WTC11 (cell line): ENCODE results near the gene MCOLN1. TPM values are rescaled to one million over a fixed set of nuclear protein-coding genes. Genes with fewer than 3 reads are reported as not detected.

Experiments
- ATAC-seq: fragments of 200-7000 bp; cut with Tn5 transposase; 2 replicates; pipeline ENCODE4 v1.10.0; 2021; ENCODE audit warnings: mild to moderate bottlenecking, moderate library complexity
- CTCF ChIA-PET: fragments of 300-600 bp; sonication (Branson Sonifier 250); formaldehyde crosslinking; loops from one replicate; lab custom pipeline; 2021; ENCODE audit warnings: antibody characterized with exemption; lab: Charles Lee
- POLR2A ChIA-PET: fragments of 350-600 bp; sonication (Branson Sonifier 250); formaldehyde crosslinking; loops from one replicate; lab custom pipeline; 2021; ENCODE audit warnings: antibody characterized with exemption; lab: Charles Lee
- DNase-seq: peaks from one replicate; pipeline ENCODE4 v3.0.0; 2021; ENCODE audit warnings: low spot score
- H3K27ac Mint-ChIP-seq: 2 replicates; pipeline ENCODE4 v1.8.0; 2021; ENCODE audit warnings: mixed read lengths
- H3K27me3 Mint-ChIP-seq: 2 replicates; pipeline ENCODE4 v1.8.0; 2021; ENCODE audit warnings: low read depth, mild to moderate bottlenecking, moderate library complexity, mixed read lengths
- H3K36me3 Mint-ChIP-seq: 2 replicates; pipeline ENCODE4 v1.8.0; 2021; ENCODE audit warnings: mixed read lengths
- H3K4me1 Mint-ChIP-seq: 2 replicates; pipeline ENCODE4 v1.8.0; 2022; ENCODE audit warnings: mixed read lengths
- H3K4me3 Mint-ChIP-seq: 2 replicates; pipeline ENCODE4 v1.8.0; 2021; ENCODE audit warnings: mild to moderate bottlenecking, moderate library complexity, mixed read lengths
- H3K9me3 Mint-ChIP-seq: 2 replicates; pipeline ENCODE4 v1.8.0; 2021; ENCODE audit warnings: mixed read lengths
- AFF4 ChIP-seq: sonication (generic); formaldehyde crosslinking; IDR thresholded peaks from 2 replicates; pipeline ENCODE4 v1.8.1; 2023; ENCODE audit warnings: mild to moderate bottlenecking, missing genetic modification reagents, borderline replicate concordance
- AR ChIP-seq: fragments of 250-450 bp; sonication (Bioruptor Pico); IDR thresholded peaks from 2 replicates; pipeline ENCODE4 v1.9.0; 2021; ENCODE audit warnings: mild to moderate bottlenecking
- CBFB ChIP-seq: sonication (generic); formaldehyde crosslinking; IDR thresholded peaks from 2 replicates; pipeline ENCODE4 v1.8.1; 2022; ENCODE audit warnings: mild to moderate bottlenecking, low read depth, missing genetic modification reagents
- CDX4 ChIP-seq: fragments of 250-450 bp; sonication (Bioruptor Pico); IDR thresholded peaks from 2 replicates; pipeline ENCODE4 v1.9.0; 2021; ENCODE audit warnings: moderate library complexity, mild to moderate bottlenecking, inconsistent platforms, borderline replicate concordance
- CREM ChIP-seq: sonication (generic); formaldehyde crosslinking; IDR thresholded peaks from 2 replicates; pipeline ENCODE4 v1.8.1; 2022; ENCODE audit warnings: mild to moderate bottlenecking, missing genetic modification reagents, moderate library complexity
- E2F5 ChIP-seq: sonication (generic); formaldehyde crosslinking; IDR thresholded peaks from 2 replicates; pipeline ENCODE4 v1.8.1; 2022; ENCODE audit warnings: mild to moderate bottlenecking, moderate library complexity, missing genetic modification reagents
- ELF4 ChIP-seq: sonication (generic); formaldehyde crosslinking; IDR thresholded peaks from 2 replicates; pipeline ENCODE4 v1.8.1; 2022; ENCODE audit warnings: low read depth, mild to moderate bottlenecking, moderate library complexity, missing genetic modification reagents
- GRHL2 ChIP-seq: fragments of 250-450 bp; sonication (Bioruptor Pico); IDR thresholded peaks from 2 replicates; pipeline ENCODE4 v1.8.0; 2022; ENCODE audit warnings: mild to moderate bottlenecking, moderate library complexity; ENCODE audit not compliant: insufficient replicate concordance, severe bottlenecking
- GTF2I ChIP-seq: fragments of 250-450 bp; sonication (Bioruptor Pico); conservative IDR thresholded peaks from 2 replicates; pipeline ENCODE4 v1.4.0; 2021; ENCODE audit warnings: mild to moderate bottlenecking
- HMGXB4 ChIP-seq: sonication (generic); formaldehyde crosslinking; IDR thresholded peaks from 2 replicates; pipeline ENCODE4 v1.8.1; 2023; ENCODE audit warnings: mild to moderate bottlenecking, moderate library complexity, missing genetic modification reagents
- IRF1 ChIP-seq: sonication (generic); formaldehyde crosslinking; IDR thresholded peaks from 2 replicates; pipeline ENCODE4 v1.8.0; 2023; ENCODE audit warnings: missing genetic modification reagents
- JAZF1 ChIP-seq: fragments of 250-450 bp; sonication (Bioruptor Pico); IDR thresholded peaks from 2 replicates; pipeline ENCODE4 v1.9.0; 2021; ENCODE audit warnings: moderate library complexity, mild to moderate bottlenecking, inconsistent platforms
- KAT7 ChIP-seq: sonication (generic); formaldehyde crosslinking; IDR thresholded peaks from 2 replicates; pipeline ENCODE4 v1.8.1; 2023; ENCODE audit warnings: missing genetic modification reagents, mild to moderate bottlenecking, borderline replicate concordance
- MXD4 ChIP-seq: fragments of 250-450 bp; sonication (Bioruptor Pico); IDR thresholded peaks from 2 replicates; pipeline ENCODE4 v1.8.0; 2021; ENCODE audit warnings: mild to moderate bottlenecking, moderate library complexity, borderline replicate concordance
- MYBL2 ChIP-seq: sonication (generic); formaldehyde crosslinking; IDR thresholded peaks from 2 replicates; pipeline ENCODE4 v1.8.1; 2023; ENCODE audit warnings: mild to moderate bottlenecking, moderate library complexity, missing genetic modification reagents
- NFATC4 ChIP-seq: fragments of 250-450 bp; sonication (Bioruptor Pico); IDR thresholded peaks from 2 replicates; pipeline ENCODE4 v1.9.0; 2021; ENCODE audit warnings: mild to moderate bottlenecking
- NFYB ChIP-seq: sonication (generic); formaldehyde crosslinking; conservative IDR thresholded peaks from 2 replicates; pipeline ENCODE4 v1.8.0; 2022; ENCODE audit warnings: low read depth, missing genetic modification reagents
- ZBTB21 ChIP-seq: sonication (generic); formaldehyde crosslinking; IDR thresholded peaks from 2 replicates; pipeline ENCODE4 v1.8.1; 2023; ENCODE audit warnings: mild to moderate bottlenecking, missing genetic modification reagents, borderline replicate concordance
- ZMAT4 ChIP-seq: fragments of 250-450 bp; sonication (Bioruptor Pico); IDR thresholded peaks from 2 replicates; pipeline ENCODE4 v1.9.0; 2021; ENCODE audit warnings: mild to moderate bottlenecking
- ZNF317 ChIP-seq: sonication (generic); formaldehyde crosslinking; IDR thresholded peaks from 2 replicates; pipeline ENCODE4 v1.8.1; 2023; ENCODE audit warnings: low read depth, mild to moderate bottlenecking, moderate library complexity, missing genetic modification reagents, borderline replicate concordance
- ZNF396 ChIP-seq: fragments of 250-450 bp; sonication (Bioruptor Pico); IDR thresholded peaks from 2 replicates; pipeline ENCODE4 v1.8.0; 2021; ENCODE audit warnings: mild to moderate bottlenecking, moderate library complexity, borderline replicate concordance
- ZNF423 ChIP-seq: fragments of 250-450 bp; sonication (Bioruptor Pico); IDR thresholded peaks from 2 replicates; pipeline ENCODE4 v2.1.2; 2022; ENCODE audit warnings: mild to moderate bottlenecking, moderate library complexity
- total RNA-seq: library from RNA; stranded (reverse); gene quantifications from 3 replicates; pipeline ENCODE4 v1.2.3, GENCODE V29; 2021

MCOLN1 gene
- total RNA-seq, 1 experiment from 2014 or later = 19.7 TPM

GRCh38 chr19:7489609-7490044, 32.8 kb upstream of the MCOLN1 start (continued):
- no peak for TF ChIP-seq E2F5 (CRISPR knock-in tag)
- TF ChIP-seq CREM (CRISPR knock-in tag) = no peak

GRCh38 chr19:7492142-7492541, 30.3 kb upstream of the MCOLN1 start:
- Mint-ChIP-seq H3K36me3 (no peaks in the 10 kb centered on the region), H3K27me3 (peaks cover 24% of the 10 kb centered on the region), H3K27ac (no peak overlapping the region), H3K9me3 (no peaks in the 10 kb centered on the region), H3K4me3 (no peak overlapping the region), H3K4me1 (peaks cover 12% of the 10 kb centered on the region)
- TF ChIP-seq ZMAT4 (CRISPR knock-in tag) = no peak
- TF ChIP-seq ELF4 (CRISPR knock-in tag) = no peak
- TF ChIP-seq ZBTB21 (CRISPR knock-in tag) = no peak
- TF ChIP-seq ZNF317 (CRISPR knock-in tag) = no peak
- TF ChIP-seq CBFB = no peak
- no peak for TF ChIP-seq CDX4 (CRISPR knock-in tag)
- TF ChIP-seq HMGXB4 (CRISPR knock-in tag) = no peak
- no peak for TF ChIP-seq CREM (CRISPR knock-in tag)
- no peak for TF ChIP-seq AFF4 (CRISPR knock-in tag)
- no peak for TF ChIP-seq KAT7 (CRISPR knock-in tag)
- no peak for TF ChIP-seq NFYB
- no peak for TF ChIP-seq NFATC4
- ATAC-seq (no peak), DNase-seq (no peak)
- ChIA-PET CTCF (interaction anchor here (0.7 kb wide), 1 partner anchor 9 kb away, joined by 3 read pairs; no protein-coding TSS in a partner anchor), POLR2A (no interaction called here)

GRCh38 chr19:7492558-7492957, 29.9 kb upstream of the MCOLN1 start:
- Mint-ChIP-seq H3K4me3 (no peak overlapping the region), H3K9me3 (no peaks in the 10 kb centered on the region), H3K27me3 (peaks cover 28% of the 10 kb centered on the region), H3K4me1 (peaks cover 12% of the 10 kb centered on the region), H3K36me3 (no peaks in the 10 kb centered on the region), H3K27ac (no peak overlapping the region)
- DNase-seq = no peak
- no peak for ATAC-seq
- POLR2A ChIA-PET = no interaction called here
- CTCF ChIA-PET = interaction anchor here (0.7 kb wide), 1 partner anchor 10 kb away, joined by 3 read pairs; no protein-coding TSS in a partner anchor
- TF ChIP-seq GRHL2 (CRISPR knock-in tag) (no peak), GTF2I (no peak), ZNF423 (CRISPR knock-in tag) (no peak), MYBL2 (CRISPR knock-in tag) (no peak), IRF1 (CRISPR knock-in tag) (no peak), ZNF317 (CRISPR knock-in tag) (no peak), MXD4 (CRISPR knock-in tag) (no peak), AR (CRISPR knock-in tag) (no peak), CBFB (no peak), JAZF1 (CRISPR knock-in tag) (no peak), ZNF396 (CRISPR knock-in tag) (no peak)
